ENCODE measurements around the gene FGD1. TPM values are rescaled to one million over a fixed set of nuclear protein-coding genes. Genes with fewer than 3 reads are reported as not detected.

The FGD1 gene
- total and polyA plus RNA-seq, 9 donors, result 4.3 to 14.7 (median 12.5) TPM

DNA sequence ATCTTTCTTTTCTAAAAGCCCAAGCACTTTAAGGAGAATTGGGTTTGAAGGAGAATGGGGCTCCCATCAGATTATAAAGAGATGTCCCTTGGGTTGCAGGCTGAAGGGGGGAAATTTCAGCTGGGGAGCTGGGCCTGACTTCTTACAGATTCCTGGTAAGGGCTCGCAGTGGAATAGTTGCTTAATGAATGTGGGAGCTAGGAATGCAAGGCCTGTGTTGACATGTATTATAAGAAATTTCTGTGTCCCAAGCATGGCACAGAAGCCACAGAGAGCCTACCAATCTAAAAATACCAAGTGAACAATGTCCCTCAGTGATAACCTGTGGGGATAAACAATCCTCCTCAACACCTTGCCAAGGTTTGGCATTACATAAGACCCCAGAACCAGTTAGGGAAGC is 98.9 kb downstream of the FGD1 start:
- no peaks in the 10 kb centered on the region for H3K36me3 ChIP-seq
- 76 to 80% (median 77%) methylated on average over 1 of the region's 1 CpG for WGBS, 3 donors

More for the DNA sequence above, 98.9 kb downstream of the FGD1 start:
- Histone ChIP-seq H3K4me1 (ENCODE audit: insufficient read depth) (no peaks in the 10 kb centered on the region), H3K27ac (no peak overlapping the region), H3K27me3 (no peaks in the 10 kb centered on the region), H3K4me3 (no peak overlapping the region), H3K9me3 (no peaks in the 10 kb centered on the region)
- TF ChIP-seq, protein P1, sequence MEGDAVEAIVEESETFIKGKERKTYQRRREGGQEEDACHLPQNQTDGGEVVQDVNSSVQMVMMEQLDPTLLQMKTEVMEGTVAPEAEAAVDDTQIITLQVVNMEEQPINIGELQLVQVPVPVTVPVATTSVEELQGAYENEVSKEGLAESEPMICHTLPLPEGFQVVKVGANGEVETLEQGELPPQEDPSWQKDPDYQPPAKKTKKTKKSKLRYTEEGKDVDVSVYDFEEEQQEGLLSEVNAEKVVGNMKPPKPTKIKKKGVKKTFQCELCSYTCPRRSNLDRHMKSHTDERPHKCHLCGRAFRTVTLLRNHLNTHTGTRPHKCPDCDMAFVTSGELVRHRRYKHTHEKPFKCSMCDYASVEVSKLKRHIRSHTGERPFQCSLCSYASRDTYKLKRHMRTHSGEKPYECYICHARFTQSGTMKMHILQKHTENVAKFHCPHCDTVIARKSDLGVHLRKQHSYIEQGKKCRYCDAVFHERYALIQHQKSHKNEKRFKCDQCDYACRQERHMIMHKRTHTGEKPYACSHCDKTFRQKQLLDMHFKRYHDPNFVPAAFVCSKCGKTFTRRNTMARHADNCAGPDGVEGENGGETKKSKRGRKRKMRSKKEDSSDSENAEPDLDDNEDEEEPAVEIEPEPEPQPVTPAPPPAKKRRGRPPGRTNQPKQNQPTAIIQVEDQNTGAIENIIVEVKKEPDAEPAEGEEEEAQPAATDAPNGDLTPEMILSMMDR (IDR thresholded peaks at IDR 0.05), result no peak
- TF ChIP-seq EP300 (IDR thresholded peaks at IDR 0.05), result no peak
- no peak for TF ChIP-seq POLR2A (IDR thresholded peaks at IDR 0.05)
- intact Hi-C loops (cut with DNase I), result no loop called here
- DNase-seq, result no peak

Other genes starting within 250 kb of the FGD1 start
- gene WNK3, start 138.2 kb downstream of the FGD1 start, total RNA-seq, result 10 to 100 TPM in 5 of 7 donors, 1 to 10 TPM in 2; 5.6 to 42.8 (median 11.7) TPM
- 1 to 10 TPM; 1.8 to 2.2 TPM for gene WNK3, start 138.2 kb downstream of the FGD1 start, polyA plus RNA-seq
- 10 to 100 TPM; 15.7 to 41.3 (median 37.4) TPM for gene TSR2, start 55.8 kb downstream of the FGD1 start, total RNA-seq
- gene TSR2, start 55.8 kb downstream of the FGD1 start, polyA plus RNA-seq, result 10 to 100 TPM; 39.9 to 70.8 TPM
- 10 to 100 TPM; 14.2 to 42.2 (median 24.6) TPM for gene GNL3L, start 34.0 kb upstream of the FGD1 start, total RNA-seq
- gene GNL3L, start 34.0 kb upstream of the FGD1 start, polyA plus RNA-seq, result 10 to 100 TPM in 1 of 2 donors, 1 to 10 TPM in 1; 5.8 to 18.4 TPM

Measured in ovary (tissue), 9 donors.